Measurements from ENCODE around the gene TRIM66. TPM values are rescaled to one million over a fixed set of nuclear protein-coding genes. Genes with fewer than 3 reads are reported as not detected.

Gene TRIM66
- total RNA-seq, 4 donors from 2014 or later, result 11.7 to 19.7 (median 14.3) TPM

GRCh38 chr11:8693555-8693954 is 11.1 kb upstream of the TRIM66 start:
- in situ Hi-C loops (cut with MboI; ENCODE audit: low pct_ligation_motif_present in 1 of 4, low pct_unique_long_range_greater_than_20kb in 1 of 4, low sequenced_read_pairs in 3 of 4), result loop anchor here in 3 of 4 donors (25.0 kb wide), 1 partner anchor 269 kb away; the partner anchor contains the start of gene TMEM9B (in 3 of the 3)
- Histone ChIP-seq H3K27ac (no peak overlapping the region), H3K4me1 (peaks cover 0 to 11% (median 5%) of the 10 kb centered on the region in 4 donors), H3K9me3 (no peaks in the 10 kb centered on the region), H3K36me3 (peaks cover 0 to 48% (median 22%) of the 10 kb centered on the region in 4 donors), H3K4me3 (no peak overlapping the region), H3K27me3 (no peaks in the 10 kb centered on the region)
- WGBS, 2 donors (ENCODE audit: low coverage in 1 of 2), result 86 to 89% methylated on average over 4 to 7 of the region's 7 CpGs
- no peak for DNase-seq
- intact Hi-C loops (cut with DNase I; ENCODE audit: low total_unique reads), result no loop called here
- TF ChIP-seq CTCF (IDR thresholded peaks at IDR 0.05), result no peak
- TF ChIP-seq POLR2AphosphoS5 (IDR thresholded peaks at IDR 0.05), result no peak

- Histone ChIP-seq H3K9me3 (no peaks in the 10 kb centered on the region), H3K4me3 (no peak overlapping the region), H3K27ac (no peak overlapping the region), H3K36me3 (peaks cover 0 to 48% (median 22%) of the 10 kb centered on the region in 4 donors), H3K27me3 (no peaks in the 10 kb centered on the region), H3K4me1 (peaks cover 2 to 14% (median 8%) of the 10 kb centered on the region in 4 donors)
- TF ChIP-seq POLR2A (IDR thresholded peaks at IDR 0.05) (no peak), CTCF (IDR thresholded peaks at IDR 0.05) (no peak), EP300 (IDR thresholded peaks at IDR 0.05; ENCODE audit: low read depth) (no peak), POLR2AphosphoS5 (IDR thresholded peaks at IDR 0.05) (no peak)
- 73 to 87% methylated on average over 2 to 6 of the region's 6 CpGs for WGBS, 2 donors (ENCODE audit: low coverage in 1 of 2)
- no peak for DNase-seq
- in situ Hi-C loops (cut with MboI; ENCODE audit: low pct_ligation_motif_present in 1 of 4, low pct_unique_long_range_greater_than_20kb in 1 of 4, low sequenced_read_pairs in 3 of 4) (loop anchor here in 3 of 4 donors (25.0 kb wide), 1 partner anchor 269 kb away; the partner anchor contains the start of gene TMEM9B (in 3 of the 3)), intact Hi-C loops (cut with DNase I; ENCODE audit: low total_unique reads) (no loop called here)
Measured at GRCh38 chr11:8693010-8693551, 10.6 kb upstream of the TRIM66 start.

- no peak for DNase-seq
- intact Hi-C loops (cut with DNase I; ENCODE audit: low total_unique reads), result no loop called here
- H3K27me3 ChIP-seq, result no peaks in the 10 kb centered on the region
- no peak overlapping the region for H3K27ac ChIP-seq
- H3K9me3 ChIP-seq, result no peaks in the 10 kb centered on the region
- in situ Hi-C loops (cut with MboI; ENCODE audit: low pct_ligation_motif_present in 1 of 4, low pct_unique_long_range_greater_than_20kb in 1 of 4, low sequenced_read_pairs in 3 of 4), result loop anchor here in 3 of 4 donors (25.0 kb wide), 1 partner anchor 270 kb away; the partner anchor contains the start of gene TMEM9B (in 3 of the 3)
- peaks cover 0 to 45% (median 22%) of the 10 kb centered on the region in 4 donors for H3K36me3 ChIP-seq
- TF ChIP-seq EP300 (IDR thresholded peaks at IDR 0.05; ENCODE audit: low read depth) (no peak), POLR2A (IDR thresholded peaks at IDR 0.05) (no peak), POLR2AphosphoS5 (IDR thresholded peaks at IDR 0.05) (no peak), CTCF (IDR thresholded peaks at IDR 0.05) (no peak)
- WGBS, 2 donors (ENCODE audit: low coverage in 1 of 2), result 61 to 90% methylated on average over 3 of the region's 3 CpGs
- H3K4me3 ChIP-seq, result no peak overlapping the region
- H3K4me1 ChIP-seq, result peaks cover 4 to 20% (median 13%) of the 10 kb centered on the region in 4 donors
Measured at GRCh38 chr11:8692417-8692816, 10.0 kb upstream of the TRIM66 start.

GRCh38 chr11:8691601-8692000 is 9.1 kb upstream of the TRIM66 start:
- no peaks in the 10 kb centered on the region for H3K27me3 ChIP-seq
- in situ Hi-C loops (cut with MboI; ENCODE audit: low pct_ligation_motif_present in 1 of 4, low pct_unique_long_range_greater_than_20kb in 1 of 4, low sequenced_read_pairs in 3 of 4), result loop anchor here in 3 of 4 donors (25.0 kb wide), 1 partner anchor 271 kb away; the partner anchor contains the start of gene TMEM9B (in 3 of the 3)
- 93 to 100% methylated on average over 1 to 6 of the region's 6 CpGs for WGBS, 2 donors (ENCODE audit: low coverage in 1 of 2)
- peaks cover 0 to 38% (median 18%) of the 10 kb centered on the region in 4 donors for H3K36me3 ChIP-seq
- no peak for DNase-seq
- no peak overlapping the region for H3K4me3 ChIP-seq
- H3K4me1 ChIP-seq, result peaks cover 4 to 28% (median 16%) of the 10 kb centered on the region in 4 donors
- H3K27ac ChIP-seq, result no peak overlapping the region
- no peaks in the 10 kb centered on the region for H3K9me3 ChIP-seq
- no peak for TF ChIP-seq EP300 (IDR thresholded peaks at IDR 0.05; ENCODE audit: low read depth)
- no peak for TF ChIP-seq POLR2A (IDR thresholded peaks at IDR 0.05)
- TF ChIP-seq CTCF (IDR thresholded peaks at IDR 0.05), result no peak
- no peak for TF ChIP-seq POLR2AphosphoS5 (IDR thresholded peaks at IDR 0.05)
- intact Hi-C loops (cut with DNase I; ENCODE audit: low total_unique reads), result no loop called here
